Neutrophil (primary cell): Measurements from ENCODE around the gene RNF2.

Source experiments
- H3K27ac ChIP-seq: fragments of 200-600 bp; sonication (generic); 2 replicates; pipeline ENCODE4 v1.5.1; 2016; ENCODE audit warnings: mild to moderate bottlenecking, moderate library complexity
- H3K27me3 ChIP-seq: fragments of 200-600 bp; sonication (generic); 2 replicates; pipeline ENCODE4 v1.6.0; 2016; ENCODE audit warnings: mild to moderate bottlenecking
- H3K36me3 ChIP-seq: fragments of 200-600 bp; sonication (generic); 2 replicates; pipeline ENCODE4 v1.5.1; 2017
- H3K4me1 ChIP-seq, 2 experiments: fragments of 200-600 bp in 1 of 2; sonication (generic) in 1 of 2; 1 replicate in 1 of 2; 2 replicates in 1 of 2; pipeline versions ENCODE4 v1.5.1 to v1.6.1; 2013 to 2016; ENCODE audit warnings: low read depth in 1 of 2, low read length in 1 of 2, mild to moderate bottlenecking in 1 of 2, moderate library complexity in 1 of 2; ENCODE audit not compliant: control insufficient read depth in 1 of 2, insufficient read depth in 1 of 2
- H3K4me3 ChIP-seq, 2 experiments: fragments of 200-600 bp in 1 of 2; sonication (generic) in 1 of 2; 1 replicate in 1 of 2; 2 replicates in 1 of 2; pipeline ENCODE4 v1.5.1; 2013 to 2016; ENCODE audit warnings: low read depth in 1 of 2, low read length in 1 of 2, mild to moderate bottlenecking in 1 of 2, moderate library complexity in 1 of 2
- H3K9me3 ChIP-seq: fragments of 200-600 bp; sonication (generic); 2 replicates; pipeline ENCODE4 v1.5.1; 2016
- TF ChIP-seq, protein P1 (sequence below): fragments of 200-600 bp; sonication (generic); IDR thresholded peaks from 2 replicates; pipeline ENCODE4 v1.5.1; 2016; ENCODE audit warnings: antibody characterized with exemption

RNF2 gene

DNA sequence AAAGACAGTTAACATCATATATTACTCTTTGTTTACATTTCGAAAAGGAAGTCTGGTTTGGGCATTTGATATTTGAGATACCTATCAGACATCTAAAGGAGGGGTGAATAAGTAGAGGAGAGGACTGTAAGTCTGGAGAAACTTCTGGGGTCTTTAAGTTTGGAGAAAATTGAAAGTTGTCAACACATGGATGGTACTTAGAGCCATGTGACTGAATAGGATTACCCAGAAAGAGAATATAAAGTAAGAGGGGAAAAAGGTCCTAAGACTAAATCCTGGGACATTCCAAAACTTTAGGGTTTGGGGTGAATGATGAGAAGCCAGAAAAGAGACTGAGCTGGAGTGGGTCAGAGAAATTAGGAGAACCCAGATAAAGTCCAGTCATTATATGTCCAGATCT is 10.1 kb upstream of the RNF2 start:
- Histone ChIP-seq H3K4me3 (no peak overlapping the region), H3K27ac (no peak overlapping the region), H3K36me3 (no peaks in the 10 kb centered on the region), H3K9me3 (no peaks in the 10 kb centered on the region), H3K4me1 (no peaks in the 10 kb centered on the region), H3K27me3 (peaks cover 4% of the 10 kb centered on the region)
- TF ChIP-seq, protein P1, sequence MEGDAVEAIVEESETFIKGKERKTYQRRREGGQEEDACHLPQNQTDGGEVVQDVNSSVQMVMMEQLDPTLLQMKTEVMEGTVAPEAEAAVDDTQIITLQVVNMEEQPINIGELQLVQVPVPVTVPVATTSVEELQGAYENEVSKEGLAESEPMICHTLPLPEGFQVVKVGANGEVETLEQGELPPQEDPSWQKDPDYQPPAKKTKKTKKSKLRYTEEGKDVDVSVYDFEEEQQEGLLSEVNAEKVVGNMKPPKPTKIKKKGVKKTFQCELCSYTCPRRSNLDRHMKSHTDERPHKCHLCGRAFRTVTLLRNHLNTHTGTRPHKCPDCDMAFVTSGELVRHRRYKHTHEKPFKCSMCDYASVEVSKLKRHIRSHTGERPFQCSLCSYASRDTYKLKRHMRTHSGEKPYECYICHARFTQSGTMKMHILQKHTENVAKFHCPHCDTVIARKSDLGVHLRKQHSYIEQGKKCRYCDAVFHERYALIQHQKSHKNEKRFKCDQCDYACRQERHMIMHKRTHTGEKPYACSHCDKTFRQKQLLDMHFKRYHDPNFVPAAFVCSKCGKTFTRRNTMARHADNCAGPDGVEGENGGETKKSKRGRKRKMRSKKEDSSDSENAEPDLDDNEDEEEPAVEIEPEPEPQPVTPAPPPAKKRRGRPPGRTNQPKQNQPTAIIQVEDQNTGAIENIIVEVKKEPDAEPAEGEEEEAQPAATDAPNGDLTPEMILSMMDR: no peak

DNA sequence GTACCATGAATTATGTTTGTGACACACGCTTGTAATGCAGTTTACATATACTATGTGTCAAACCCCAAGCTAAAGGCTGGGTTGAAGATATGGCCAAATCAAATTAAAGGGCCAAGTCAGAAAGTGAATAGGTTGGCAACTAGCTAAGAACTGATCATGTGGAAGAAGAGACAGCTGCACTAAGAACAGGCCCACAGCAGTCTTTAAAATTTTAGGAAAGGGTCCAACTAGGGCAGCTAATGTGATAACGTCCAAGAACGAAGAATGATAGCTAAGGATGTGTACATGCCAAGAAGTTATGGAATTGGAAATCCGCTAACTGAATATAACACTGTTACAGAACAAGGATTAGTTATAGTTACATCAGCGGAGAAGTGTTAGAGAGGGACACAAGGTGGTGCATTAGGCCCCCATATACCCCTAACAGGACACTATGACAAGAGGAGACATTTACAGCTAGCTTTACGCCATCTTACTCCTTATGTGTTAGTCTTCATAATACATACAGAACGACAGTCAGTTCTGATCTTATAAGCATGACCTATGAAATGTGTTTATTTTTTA is 6.5 kb upstream of the RNF2 start:
- TF ChIP-seq, protein P1: no peak
- H3K27me3 ChIP-seq: peaks cover 6% of the 10 kb centered on the region
- H3K9me3 ChIP-seq: no peaks in the 10 kb centered on the region
- no peaks in the 10 kb centered on the region for H3K4me1 ChIP-seq
- no peak overlapping the region for H3K4me3 ChIP-seq
- no peaks in the 10 kb centered on the region for H3K36me3 ChIP-seq
- no peak overlapping the region for H3K27ac ChIP-seq

DNA sequence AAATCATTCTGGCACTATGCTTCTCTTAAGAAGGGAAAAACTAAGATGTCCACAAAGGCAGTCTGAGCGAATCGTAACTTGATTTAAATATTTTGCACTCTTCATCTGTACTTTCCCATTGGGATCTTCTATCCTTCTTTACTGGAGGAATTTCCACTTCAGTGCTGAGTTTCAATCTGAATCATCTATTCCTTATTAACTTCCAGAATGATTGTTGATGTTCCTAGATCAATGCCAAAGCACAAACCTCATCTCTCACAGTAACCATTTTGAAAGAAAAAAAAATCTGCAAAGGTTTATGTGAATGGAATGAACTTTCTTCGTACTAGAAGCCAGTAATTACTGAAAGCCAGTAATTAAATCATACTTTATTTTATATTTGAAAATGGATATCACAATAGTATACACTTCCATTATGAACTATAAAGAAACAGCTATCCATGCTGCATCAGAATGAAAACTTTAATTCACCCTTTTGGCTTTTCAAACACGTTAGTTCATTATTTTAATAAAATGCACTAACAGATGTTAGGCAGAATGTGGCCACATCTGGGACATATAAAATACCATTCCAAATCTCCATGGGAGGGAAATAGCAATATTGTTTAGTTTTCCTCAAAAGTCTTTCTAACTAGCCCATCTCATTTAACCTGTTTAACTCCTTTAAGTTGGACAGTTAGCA is 5.5 kb upstream of the RNF2 start:
- TF ChIP-seq, protein P1: no peak
- Histone ChIP-seq H3K27me3 (peaks cover 6% of the 10 kb centered on the region), H3K27ac (no peak overlapping the region), H3K4me1 (peaks cover 2 to 3% of the 10 kb centered on the region in 2 experiments), H3K36me3 (no peaks in the 10 kb centered on the region), H3K9me3 (no peaks in the 10 kb centered on the region), H3K4me3 (no peak overlapping the region)

DNA sequence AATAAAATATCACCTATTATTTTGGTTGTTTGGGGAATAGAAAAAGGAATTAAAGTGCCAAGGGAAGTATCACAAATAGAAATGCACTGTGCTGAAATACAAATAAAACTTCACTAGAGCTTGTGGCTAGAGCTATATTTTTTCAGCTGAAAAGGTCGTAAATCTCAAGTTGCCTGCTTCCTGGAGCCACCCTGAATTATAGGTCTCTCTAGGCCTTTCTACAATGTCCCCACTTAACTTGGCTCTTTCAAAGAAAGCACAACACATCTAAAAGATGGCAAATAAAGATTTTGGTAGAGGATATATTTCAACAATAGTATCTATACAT is 5.0 kb upstream of the RNF2 start:
- H3K36me3 ChIP-seq: no peaks in the 10 kb centered on the region
- peaks cover 3 to 5% of the 10 kb centered on the region in 2 experiments for H3K4me1 ChIP-seq
- H3K27ac ChIP-seq: no peak overlapping the region
- H3K27me3 ChIP-seq: peaks cover 6% of the 10 kb centered on the region
- TF ChIP-seq, protein P1: no peak
- H3K4me3 ChIP-seq: no peak overlapping the region
- H3K9me3 ChIP-seq: no peaks in the 10 kb centered on the region

DNA sequence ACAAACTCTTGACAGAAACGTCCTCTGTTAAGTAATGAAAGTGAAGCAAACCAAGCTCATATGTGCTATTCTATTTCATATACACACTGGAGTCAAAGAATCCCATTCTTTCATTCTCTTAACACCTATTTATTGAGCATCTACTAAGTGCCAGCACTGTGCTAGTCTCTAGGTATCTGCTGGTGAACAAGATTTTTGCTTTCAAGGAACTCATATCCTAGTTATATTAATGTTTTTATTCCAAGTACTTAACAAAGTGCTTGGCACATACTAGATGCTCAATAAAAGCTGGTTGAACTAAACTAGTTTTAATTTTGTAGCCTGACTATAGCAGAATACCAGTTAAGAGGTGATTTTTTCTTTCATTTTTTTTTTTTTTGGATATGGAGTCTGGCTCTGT is 3.6 kb upstream of the RNF2 start:
- H3K27ac ChIP-seq: no peak overlapping the region
- peaks cover 6% of the 10 kb centered on the region for H3K27me3 ChIP-seq
- TF ChIP-seq, protein P1: no peak
- H3K4me3 ChIP-seq: no peak overlapping the region
- H3K4me1 ChIP-seq: peaks cover 10 to 12% of the 10 kb centered on the region in 2 experiments
- H3K36me3 ChIP-seq: no peaks in the 10 kb centered on the region
- no peaks in the 10 kb centered on the region for H3K9me3 ChIP-seq
